Vagina (tissue), 2 donors: Measurements from ENCODE around the gene OGFOD2.

Experiments
- CTCF ChIP-seq, 3 experiments: fragments of 450-650 bp in 2 of 3; fragments of 200-600 bp in 1 of 3; sonication (generic) in 1 of 3; IDR thresholded peaks; one replicate each; pipeline ENCODE4 v1.5.1; 2017 to 2019; ENCODE audit warnings: antibody characterized with exemption in 3 of 3, mild to moderate bottlenecking in 2 of 3, moderate library complexity in 2 of 3
- POLR2A ChIP-seq, 2 donors: fragments of 450-650 bp; IDR thresholded peaks; one replicate each; pipeline ENCODE4 v1.6.1; 2017; ENCODE audit warnings: antibody characterized with exemption in 2 of 2, mild to moderate bottlenecking in 2 of 2, moderate library complexity in 2 of 2
- POLR2AphosphoS5 ChIP-seq, 2 donors: sonication (generic); formaldehyde crosslinking; IDR thresholded peaks; one replicate each; pipeline ENCODE4 v1.9.0; 2017; ENCODE audit warnings: antibody characterized with exemption in 2 of 2, mild to moderate bottlenecking in 2 of 2, low read depth in 1 of 2; ENCODE audit not compliant: insufficient read depth in 1 of 2

GRCh38 chr12:122960193-122960569 is 14.9 kb upstream of the OGFOD2 start:
- TF ChIP-seq POLR2AphosphoS5 (IDR thresholded peaks at IDR 0.05; ENCODE audit: insufficient read depth in 1 of 2, low read depth in 1 of 2) (no peak), CTCF (IDR thresholded peaks at IDR 0.05) (no peak), POLR2A (IDR thresholded peaks at IDR 0.05) (no peak)
